CD4-positive, alpha-beta T cell treated with Interleukin-15 for 4 hours (primary cell): ENCODE measurements around the gene PROSER2.

Experiments
- DNase-seq: peaks from one replicate; pipeline ENCODE4 v3.0.0-alpha.2; 2020; ENCODE audit warnings: low spot score

The PROSER2 gene

GRCh38 chr10:11804336-11804735 lies 18.8 kb upstream of the PROSER2 start:
- no peak for DNase-seq

GRCh38 chr10:11805792-11806191 lies 17.4 kb upstream of the PROSER2 start:
- no peak for DNase-seq

- no peak for DNase-seq
Observed at GRCh38 chr10:11806706-11807105, 16.4 kb upstream of the PROSER2 start.

- DNase-seq, result no peak
Observed at GRCh38 chr10:11808808-11809207, 14.3 kb upstream of the PROSER2 start.

GRCh38 chr10:11810313-11810766 lies 12.8 kb upstream of the PROSER2 start:
- no peak for DNase-seq

- DNase-seq, result no peak
Observed at GRCh38 chr10:11810973-11811372, 12.2 kb upstream of the PROSER2 start.

GRCh38 chr10:11813177-11813576 lies 10.0 kb upstream of the PROSER2 start:
- DNase-seq, result no peak

- no peak for DNase-seq
Observed at GRCh38 chr10:11813855-11814567, 9.1 kb upstream of the PROSER2 start.

GRCh38 chr10:11819027-11819426 lies 4.1 kb upstream of the PROSER2 start:
- no peak for DNase-seq

- no peak for DNase-seq
Observed at GRCh38 chr10:11822026-11822756, 965 bp upstream of the PROSER2 start.

- no peak for DNase-seq
Observed at GRCh38 chr10:11822809-11823121, 391 bp upstream of the PROSER2 start.

GRCh38 chr10:11823989-11824346 lies 812 bp downstream of the PROSER2 start:
- DNase-seq, result no peak

GRCh38 chr10:11824376-11824775 lies 1.2 kb downstream of the PROSER2 start:
- DNase-seq, result no peak

- no peak for DNase-seq
Observed at GRCh38 chr10:11824825-11825224, 1.7 kb downstream of the PROSER2 start.

GRCh38 chr10:11825796-11826414 lies 2.7 kb downstream of the PROSER2 start:
- DNase-seq, result no peak

- no peak for DNase-seq
Observed at GRCh38 chr10:11827006-11827405, 3.9 kb downstream of the PROSER2 start.

GRCh38 chr10:11827414-11827813 lies 4.3 kb downstream of the PROSER2 start:
- DNase-seq, result no peak

- no peak for DNase-seq
Observed at GRCh38 chr10:11828682-11829284, 5.6 kb downstream of the PROSER2 start.

GRCh38 chr10:11830836-11831519 lies 7.8 kb downstream of the PROSER2 start:
- no peak for DNase-seq

- no peak for DNase-seq
Observed at GRCh38 chr10:11831520-11831951, 8.4 kb downstream of the PROSER2 start.

GRCh38 chr10:11832042-11832441 lies 8.9 kb downstream of the PROSER2 start:
- DNase-seq, result no peak

GRCh38 chr10:11835061-11835460 lies 11.9 kb downstream of the PROSER2 start:
- no peak for DNase-seq
